HL-60 (cell line): ENCODE data around the gene NUP205.

Experiments used
- POLR2AphosphoS5 ChIP-seq: IDR thresholded peaks from 2 replicates; pipeline ENCODE4 v1.6.1; 2012; ENCODE audit warnings: low read depth
- SPI1 ChIP-seq: IDR thresholded peaks from 2 replicates; pipeline ENCODE4 v1.6.1; 2012; ENCODE audit warnings: low read depth, mild to moderate bottlenecking, borderline replicate concordance
- TF ChIP-seq, protein P1 (sequence below): IDR thresholded peaks from one replicate; pipeline ENCODE4 v1.5.1; 2011; ENCODE audit warnings: low read length, control low read depth, inconsistent platforms; ENCODE audit not compliant: insufficient read depth
- TF ChIP-seq, protein P2 (sequence below): IDR thresholded peaks from 2 replicates; pipeline ENCODE4 v1.6.1; 2012; ENCODE audit warnings: low read depth; ENCODE audit not compliant: insufficient replicate concordance

DNA sequence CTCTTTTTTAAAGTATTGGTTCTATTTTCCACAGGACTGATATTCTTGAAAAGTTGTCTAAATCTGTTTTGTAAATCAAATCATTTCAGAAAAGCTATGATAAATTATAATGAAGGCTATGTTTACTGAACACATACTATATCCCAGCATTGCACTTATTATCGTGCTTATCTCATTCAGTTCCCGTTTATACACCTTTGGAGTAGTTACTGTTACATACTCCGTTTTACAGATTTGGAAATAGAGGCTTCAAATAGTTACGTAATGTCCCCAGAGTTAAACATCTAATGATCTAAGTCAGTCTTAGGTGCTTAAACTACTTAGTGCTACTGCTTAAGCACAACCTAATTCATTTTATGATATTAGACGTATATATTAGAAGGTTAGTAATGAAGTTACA, 1.2 kb downstream of the NUP205 start:
- TF ChIP-seq, protein P1, sequence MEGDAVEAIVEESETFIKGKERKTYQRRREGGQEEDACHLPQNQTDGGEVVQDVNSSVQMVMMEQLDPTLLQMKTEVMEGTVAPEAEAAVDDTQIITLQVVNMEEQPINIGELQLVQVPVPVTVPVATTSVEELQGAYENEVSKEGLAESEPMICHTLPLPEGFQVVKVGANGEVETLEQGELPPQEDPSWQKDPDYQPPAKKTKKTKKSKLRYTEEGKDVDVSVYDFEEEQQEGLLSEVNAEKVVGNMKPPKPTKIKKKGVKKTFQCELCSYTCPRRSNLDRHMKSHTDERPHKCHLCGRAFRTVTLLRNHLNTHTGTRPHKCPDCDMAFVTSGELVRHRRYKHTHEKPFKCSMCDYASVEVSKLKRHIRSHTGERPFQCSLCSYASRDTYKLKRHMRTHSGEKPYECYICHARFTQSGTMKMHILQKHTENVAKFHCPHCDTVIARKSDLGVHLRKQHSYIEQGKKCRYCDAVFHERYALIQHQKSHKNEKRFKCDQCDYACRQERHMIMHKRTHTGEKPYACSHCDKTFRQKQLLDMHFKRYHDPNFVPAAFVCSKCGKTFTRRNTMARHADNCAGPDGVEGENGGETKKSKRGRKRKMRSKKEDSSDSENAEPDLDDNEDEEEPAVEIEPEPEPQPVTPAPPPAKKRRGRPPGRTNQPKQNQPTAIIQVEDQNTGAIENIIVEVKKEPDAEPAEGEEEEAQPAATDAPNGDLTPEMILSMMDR: no peak
- TF ChIP-seq POLR2AphosphoS5: no peak
- TF ChIP-seq, protein P2, sequence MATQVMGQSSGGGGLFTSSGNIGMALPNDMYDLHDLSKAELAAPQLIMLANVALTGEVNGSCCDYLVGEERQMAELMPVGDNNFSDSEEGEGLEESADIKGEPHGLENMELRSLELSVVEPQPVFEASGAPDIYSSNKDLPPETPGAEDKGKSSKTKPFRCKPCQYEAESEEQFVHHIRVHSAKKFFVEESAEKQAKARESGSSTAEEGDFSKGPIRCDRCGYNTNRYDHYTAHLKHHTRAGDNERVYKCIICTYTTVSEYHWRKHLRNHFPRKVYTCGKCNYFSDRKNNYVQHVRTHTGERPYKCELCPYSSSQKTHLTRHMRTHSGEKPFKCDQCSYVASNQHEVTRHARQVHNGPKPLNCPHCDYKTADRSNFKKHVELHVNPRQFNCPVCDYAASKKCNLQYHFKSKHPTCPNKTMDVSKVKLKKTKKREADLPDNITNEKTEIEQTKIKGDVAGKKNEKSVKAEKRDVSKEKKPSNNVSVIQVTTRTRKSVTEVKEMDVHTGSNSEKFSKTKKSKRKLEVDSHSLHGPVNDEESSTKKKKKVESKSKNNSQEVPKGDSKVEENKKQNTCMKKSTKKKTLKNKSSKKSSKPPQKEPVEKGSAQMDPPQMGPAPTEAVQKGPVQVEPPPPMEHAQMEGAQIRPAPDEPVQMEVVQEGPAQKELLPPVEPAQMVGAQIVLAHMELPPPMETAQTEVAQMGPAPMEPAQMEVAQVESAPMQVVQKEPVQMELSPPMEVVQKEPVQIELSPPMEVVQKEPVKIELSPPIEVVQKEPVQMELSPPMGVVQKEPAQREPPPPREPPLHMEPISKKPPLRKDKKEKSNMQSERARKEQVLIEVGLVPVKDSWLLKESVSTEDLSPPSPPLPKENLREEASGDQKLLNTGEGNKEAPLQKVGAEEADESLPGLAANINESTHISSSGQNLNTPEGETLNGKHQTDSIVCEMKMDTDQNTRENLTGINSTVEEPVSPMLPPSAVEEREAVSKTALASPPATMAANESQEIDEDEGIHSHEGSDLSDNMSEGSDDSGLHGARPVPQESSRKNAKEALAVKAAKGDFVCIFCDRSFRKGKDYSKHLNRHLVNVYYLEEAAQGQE: no peak
- peak; percentile 29; the same call in 1 of the 2 replicates for TF ChIP-seq SPI1
